GM19397 (cell line): Measurements from ENCODE around the gene MDFIC.
"Not testable (repeated sequence)": the region's sequence is repeated elsewhere in the genome, so short reads cannot be mapped to it uniquely, and the experiment has no call there.

Source experiments
- ATAC-seq: cut with Tn5 transposase; IDR thresholded peaks from one replicate; pipeline ENCODE4 v1.9.1; 2021; ENCODE audit warnings: mild to moderate bottlenecking, moderate library complexity; ENCODE audit not compliant: unreplicated experiment

MDFIC gene

GRCh38 chr7:114922026-114922651 lies at the start of gene MDFIC:
TSS of gene MDFIC (plus strand) at chr7:114922094. CDS start at chr7:114923034, 940 bp downstream.
- ATAC-seq: peak; percentile 53

DNA sequence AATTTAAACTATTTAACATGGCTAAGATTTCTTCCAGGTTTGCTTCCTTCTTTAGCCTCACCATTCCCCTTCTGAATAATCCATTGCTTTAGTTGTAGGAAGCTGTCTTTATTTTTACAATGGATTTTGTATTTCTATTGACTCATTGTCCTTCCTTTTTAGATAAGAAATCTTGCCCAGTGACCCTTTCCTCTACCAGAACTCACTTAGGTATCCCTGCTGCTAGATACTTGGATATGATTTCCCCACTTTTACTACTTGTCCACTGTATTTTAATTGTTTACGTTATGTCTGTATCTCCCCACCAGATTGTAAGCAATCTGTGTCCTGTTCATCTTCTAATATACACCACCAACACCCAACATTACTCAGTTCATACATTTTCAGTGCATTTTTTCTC lies 47.7 kb upstream of the MDFIC start:
- ATAC-seq: no peak

DNA sequence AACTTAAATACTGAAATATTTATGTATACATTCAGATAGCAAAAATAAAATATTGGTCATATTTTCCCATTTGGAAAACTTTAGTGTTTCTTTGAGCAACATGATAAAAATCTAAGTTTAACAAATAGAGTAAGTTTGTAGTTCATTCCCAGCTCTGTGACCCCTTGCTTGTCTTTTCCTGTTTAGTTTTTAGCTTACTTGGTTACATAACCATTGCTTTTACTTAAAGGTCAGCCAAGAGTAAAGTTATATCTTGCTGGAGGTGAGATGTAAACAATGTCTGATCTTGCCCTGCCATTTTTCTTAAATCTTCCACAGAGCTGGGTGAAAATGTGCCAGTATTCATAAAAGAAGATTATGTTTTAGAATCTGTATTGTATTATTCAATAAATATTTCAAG lies 46.7 kb upstream of the MDFIC start:
- no peak for ATAC-seq

DNA sequence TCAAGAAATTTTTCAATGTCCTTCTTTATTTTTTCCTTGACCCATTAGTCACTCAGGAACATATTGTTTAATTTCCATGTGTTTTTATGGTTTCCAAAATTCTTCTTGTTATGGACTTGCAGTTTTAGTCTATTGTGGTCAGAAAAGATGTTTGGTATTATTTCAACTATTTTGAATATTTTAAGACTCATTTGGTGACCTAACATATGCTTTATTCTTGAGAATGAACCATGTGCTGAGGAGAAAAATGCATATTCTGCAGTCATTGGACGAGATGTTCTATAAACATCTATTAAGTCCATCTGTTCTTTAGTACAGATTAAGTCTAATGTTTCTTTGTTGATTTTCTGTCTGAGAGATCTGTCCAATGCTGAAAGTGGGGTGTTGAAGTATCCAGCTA lies 42.3 kb upstream of the MDFIC start:
- no peak for ATAC-seq

- no peak for ATAC-seq
Observed at GRCh38 chr7:114885836-114886235, 36.1 kb upstream of the MDFIC start.

- no peak for ATAC-seq
Observed at GRCh38 chr7:114886241-114886640, 35.7 kb upstream of the MDFIC start.

DNA sequence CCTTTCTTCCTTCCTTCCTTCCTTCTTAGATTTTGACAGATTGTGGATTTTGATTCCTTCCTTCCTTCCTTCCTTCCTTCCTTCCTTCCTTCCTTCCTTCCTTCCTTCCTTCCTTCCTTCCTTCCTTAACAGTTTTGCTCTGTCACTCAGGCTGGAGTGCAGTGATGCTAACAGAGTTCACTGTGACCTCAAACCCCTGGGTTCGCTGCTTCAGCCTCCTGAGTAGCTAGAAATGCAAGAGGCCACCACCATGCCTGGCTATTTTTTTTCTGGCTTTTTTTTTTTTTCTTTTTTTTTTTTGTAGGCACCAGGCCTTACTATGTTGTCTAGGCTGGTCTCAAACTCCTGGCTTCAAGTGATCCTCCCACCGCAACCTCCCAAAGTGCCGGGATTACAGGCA lies 32.8 kb upstream of the MDFIC start:
- ATAC-seq: not testable (repeated sequence)

DNA sequence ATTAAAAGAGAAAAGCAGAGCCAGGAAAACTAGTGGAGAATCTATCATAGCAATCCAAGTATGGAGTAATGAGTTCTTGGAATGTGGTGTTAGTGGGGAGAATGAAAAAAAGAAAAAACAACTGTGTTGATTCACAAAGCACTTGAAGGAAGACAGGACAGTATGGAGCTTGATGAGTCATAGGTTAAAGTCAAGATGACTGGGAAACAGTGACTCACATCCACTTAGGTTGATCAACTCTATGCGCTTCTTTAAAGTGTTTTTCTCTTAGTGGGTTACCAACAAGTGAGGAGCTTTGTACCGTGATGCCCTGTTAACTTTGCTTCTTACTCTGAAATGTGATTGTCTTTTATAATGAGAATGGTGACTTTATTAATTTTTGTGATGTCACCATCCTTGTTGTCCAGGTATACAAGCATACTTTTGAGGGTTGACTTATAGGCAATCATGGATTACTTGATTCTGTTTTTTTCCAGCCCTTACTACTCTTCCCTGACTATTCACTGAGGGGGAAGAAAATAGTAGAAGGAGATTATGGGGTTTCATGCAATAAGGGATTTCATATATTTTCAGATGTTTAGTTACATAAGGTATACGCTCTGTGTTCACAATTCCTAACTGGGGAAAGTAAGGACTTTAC lies 32.1 kb upstream of the MDFIC start:
- ATAC-seq: no peak

- ATAC-seq: no peak
Observed at GRCh38 chr7:114890561-114890960, 31.3 kb upstream of the MDFIC start.

DNA sequence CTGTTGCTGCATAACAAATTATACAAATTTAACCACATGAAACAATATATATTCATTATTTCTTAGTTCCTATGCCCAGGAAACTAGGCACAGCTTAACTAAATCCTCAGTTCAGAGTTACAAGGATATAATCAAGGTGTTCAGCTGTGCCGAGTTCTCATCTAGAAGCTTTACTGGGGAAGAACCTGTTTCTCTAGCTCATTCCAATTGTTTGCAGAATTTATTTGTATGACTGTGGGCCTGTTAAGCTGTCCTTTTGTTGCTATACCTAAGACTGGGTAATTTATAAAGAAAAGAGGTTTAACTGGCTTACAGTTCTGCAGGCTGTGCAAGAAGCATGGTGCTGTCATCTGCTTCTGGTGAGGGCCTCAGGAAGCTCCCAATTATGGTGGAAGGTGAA lies 21.8 kb upstream of the MDFIC start:
- no peak for ATAC-seq

- no peak for ATAC-seq
Observed at GRCh38 chr7:114901771-114902170, 20.1 kb upstream of the MDFIC start.

- ATAC-seq: no peak
Observed at GRCh38 chr7:114903131-114903530, 18.8 kb upstream of the MDFIC start.

DNA sequence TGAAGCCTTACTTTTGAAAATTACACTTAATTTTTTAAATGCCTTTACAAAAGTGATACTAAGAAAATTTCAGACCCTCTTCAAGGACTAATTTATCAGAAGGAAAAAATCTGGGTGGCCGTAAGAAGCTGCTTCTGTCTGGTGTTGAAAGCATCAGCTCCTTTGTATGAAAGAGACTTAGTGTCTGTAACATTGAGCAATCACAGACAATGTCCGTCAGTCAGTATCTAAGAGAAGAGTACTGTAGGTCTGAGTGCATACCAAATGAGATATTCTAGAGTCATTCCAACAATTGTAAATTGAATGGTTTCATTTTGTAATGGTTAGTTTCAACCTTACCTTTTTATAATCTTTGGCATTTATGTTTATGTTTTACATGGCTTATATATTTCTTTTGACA lies 11.1 kb upstream of the MDFIC start:
- ATAC-seq: no peak

DNA sequence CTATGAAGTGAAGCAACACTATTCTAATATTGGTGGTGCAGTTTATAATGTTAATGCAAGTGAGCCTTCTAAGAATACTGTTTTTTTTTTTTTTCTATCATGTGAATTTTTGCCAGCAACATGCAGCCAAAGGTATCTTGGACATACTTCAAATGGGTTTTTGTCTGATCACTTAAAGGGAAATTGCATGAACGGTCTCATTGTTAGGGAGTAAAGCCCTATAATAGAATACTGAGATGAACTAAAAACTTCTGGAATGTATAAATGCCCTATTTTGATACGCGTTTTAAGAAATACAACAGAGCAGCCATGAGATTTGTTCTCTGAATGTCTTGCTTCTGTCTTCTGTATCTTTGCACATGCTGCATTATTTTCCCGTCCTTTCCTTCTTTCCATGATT lies 10.5 kb upstream of the MDFIC start:
- no peak for ATAC-seq

- peak; percentile 96 for ATAC-seq
Observed at GRCh38 chr7:114916261-114916892, 5.5 kb upstream of the MDFIC start.

DNA sequence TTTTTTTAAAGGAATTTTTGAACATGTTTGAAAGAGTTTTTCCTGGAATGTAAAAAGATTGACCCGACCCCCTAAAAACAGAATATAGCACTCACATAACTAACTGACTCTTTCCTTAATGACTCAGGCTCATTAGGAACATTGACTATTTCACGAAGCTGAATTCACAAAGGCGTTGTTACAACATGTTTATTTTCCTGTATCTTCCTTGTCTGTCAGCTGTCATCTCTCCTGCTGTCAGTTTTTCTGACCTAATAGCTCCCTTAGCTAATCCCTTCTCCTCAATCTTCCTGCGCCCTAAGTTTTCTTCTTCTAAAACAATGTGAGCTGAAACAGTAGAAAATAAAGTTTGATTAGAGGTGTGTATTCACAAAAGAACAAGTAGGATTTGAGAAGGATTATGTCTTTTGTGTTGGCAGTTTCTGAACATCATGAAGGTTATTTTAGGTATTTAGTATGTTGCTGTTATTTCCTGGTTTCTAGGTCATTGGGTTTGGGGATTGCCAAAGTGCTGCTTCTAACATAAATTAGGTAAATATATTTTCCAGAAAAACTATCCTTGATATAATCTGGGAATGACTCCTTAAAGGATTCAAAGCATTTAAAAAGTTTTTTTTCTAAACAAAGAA lies 4.6 kb upstream of the MDFIC start:
- no peak for ATAC-seq

GRCh38 chr7:114919587-114919986 lies 2.3 kb upstream of the MDFIC start:
- ATAC-seq: no peak

GRCh38 chr7:114921631-114922025 lies 266 bp upstream of the MDFIC start:
- ATAC-seq: no peak

DNA sequence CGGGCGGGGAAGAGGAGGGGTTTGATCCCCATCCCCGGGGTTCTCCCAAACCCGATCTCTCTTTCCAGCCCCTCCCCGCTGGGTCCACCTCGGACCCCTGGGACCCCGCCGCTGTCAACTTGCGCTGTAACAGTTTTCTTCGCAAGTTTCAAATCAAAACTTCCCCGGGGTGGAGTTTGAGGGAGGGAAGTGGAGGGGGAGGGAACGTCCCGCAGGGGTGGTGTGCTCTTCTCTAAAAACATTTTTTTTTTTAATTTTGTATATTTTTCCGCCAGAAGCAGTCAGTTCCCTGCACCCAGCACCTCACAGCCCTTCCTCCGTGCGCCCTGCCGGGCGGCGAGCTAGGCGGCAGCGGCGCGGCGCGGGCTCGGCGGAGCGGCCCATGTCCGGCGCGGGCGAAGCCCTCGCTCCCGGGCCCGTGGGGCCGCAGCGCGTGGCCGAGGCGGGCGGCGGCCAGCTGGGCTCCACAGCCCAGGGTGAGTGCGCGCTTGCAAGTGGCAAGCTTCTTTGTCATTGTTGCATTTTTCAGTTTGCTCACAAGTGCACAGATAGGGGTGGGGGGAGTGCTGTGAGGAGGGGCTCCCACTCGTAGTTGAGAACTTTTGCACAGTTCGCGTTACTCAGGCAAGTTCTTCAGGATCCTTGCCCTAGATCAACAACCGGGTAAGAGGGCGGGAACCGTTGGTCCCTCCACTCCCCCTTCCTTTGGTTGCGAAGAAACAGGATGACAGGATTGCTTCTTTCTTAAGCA lies 933 bp downstream of the MDFIC start:
- peak; percentile 42 for ATAC-seq

GRCh38 chr7:114923403-114923713 lies 1.5 kb downstream of the MDFIC start:
- no peak for ATAC-seq

DNA sequence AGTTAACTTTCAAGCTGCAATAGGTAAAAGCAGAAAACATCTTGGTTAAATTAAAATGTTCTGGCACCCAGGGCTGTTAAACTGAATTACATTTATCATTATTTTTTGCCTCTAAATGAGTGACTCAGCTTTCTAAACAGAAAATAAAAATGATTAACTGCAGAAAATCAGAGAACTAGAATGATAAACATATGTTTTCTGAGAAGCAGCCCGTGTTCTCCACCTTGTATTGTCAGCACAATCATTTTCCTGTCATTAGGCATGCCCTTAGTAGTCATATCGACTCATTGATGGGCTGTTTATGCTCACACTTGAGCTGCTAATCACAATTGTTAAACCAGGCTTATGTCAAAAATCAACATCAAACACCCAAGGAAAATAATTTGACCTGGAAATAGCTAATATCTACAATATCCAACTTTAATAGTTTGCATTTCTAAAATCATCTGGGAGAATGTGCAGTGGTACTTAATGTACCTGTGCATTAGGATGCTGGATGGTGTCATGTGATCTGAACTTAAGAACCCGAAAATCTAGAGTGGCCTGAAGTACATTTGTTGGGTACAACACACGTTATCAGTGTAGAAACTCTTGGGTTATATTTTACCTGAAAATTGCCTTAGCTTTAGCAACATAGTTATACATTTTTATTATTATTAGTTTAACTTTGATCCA lies 2.3 kb downstream of the MDFIC start:
- ATAC-seq: no peak
